ENCODE measurements around the gene SMYD5. TPM values are rescaled to one million over a fixed set of nuclear protein-coding genes. Genes with fewer than 3 reads are reported as not detected.
A peak's percentile ranks its signal among the peaks of the same experiment; 100 is the strongest.
"Not testable (repeated sequence)": the region's sequence is repeated elsewhere in the genome, so short reads cannot be mapped to it uniquely, and the experiment has no call there.

SMYD5 gene
- total RNA-seq, 1 experiment from 2014 or later = 31.5 TPM

DNA sequence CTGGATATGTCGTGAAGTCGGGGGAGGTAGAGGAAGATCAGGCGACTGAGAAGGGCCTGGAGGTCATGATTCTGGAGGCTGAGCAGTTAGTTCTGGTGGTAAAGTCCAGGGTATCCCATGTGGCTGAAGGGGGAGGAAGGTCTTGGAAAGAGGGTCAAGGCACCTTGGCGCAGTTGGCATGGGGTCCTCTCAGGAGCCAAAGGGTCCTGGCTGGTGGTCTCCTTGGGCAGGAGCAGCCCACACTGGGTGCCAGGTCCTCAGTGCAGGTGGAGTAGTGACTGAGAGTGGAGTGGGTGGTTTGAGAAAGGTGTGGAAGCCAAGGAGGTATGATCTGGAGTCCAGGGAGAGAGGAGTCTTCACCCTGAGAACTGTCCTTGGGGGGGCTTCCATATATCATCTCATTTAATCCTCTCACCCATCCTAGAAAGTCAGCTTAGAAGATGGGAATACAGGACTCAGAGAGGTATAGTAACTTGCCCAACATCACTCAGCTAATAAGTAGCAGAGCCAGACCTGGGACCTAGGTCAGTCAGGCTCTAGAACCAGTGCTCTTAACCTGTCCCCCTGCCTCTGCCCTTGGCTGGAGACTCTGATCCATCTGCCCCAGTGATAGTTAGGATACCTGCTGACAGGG, 45.8 kb downstream of the SMYD5 start:
- DNase-seq (ENCODE audit: low read depth) = no peak

DNA sequence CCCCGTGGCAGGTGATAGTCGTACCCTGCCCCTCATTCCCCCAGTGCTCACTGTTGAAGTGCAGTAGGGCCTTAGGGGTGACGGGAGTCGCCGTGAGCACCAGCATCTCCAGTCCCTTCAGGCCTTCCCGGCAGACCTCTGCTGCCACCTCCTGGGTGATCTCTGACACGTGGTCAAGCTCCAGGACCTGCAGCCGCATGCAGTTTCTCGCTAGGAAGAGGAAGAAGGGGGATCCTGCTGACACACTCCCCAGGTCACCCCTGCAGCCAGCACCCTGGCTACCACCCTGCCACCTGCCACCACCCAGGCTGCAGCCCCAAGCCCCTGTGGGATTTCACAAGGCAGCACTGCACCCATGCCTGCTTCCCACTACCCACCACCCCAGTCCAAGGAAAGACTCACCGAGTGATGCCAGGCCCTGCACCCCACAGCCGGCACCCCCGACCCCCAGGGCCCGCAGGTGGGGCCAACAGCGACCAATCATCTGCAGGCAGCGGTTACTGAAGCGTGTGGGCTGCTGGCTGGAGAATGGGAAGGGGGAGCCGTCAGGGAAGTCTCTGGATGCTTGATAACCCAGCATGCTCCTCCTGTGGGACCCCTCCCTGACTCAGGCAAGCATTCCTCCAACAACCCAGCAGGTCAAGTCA, 46.4 kb downstream of the SMYD5 start:
- DNase-seq (ENCODE audit: low read depth) = peak; percentile 53

DNA sequence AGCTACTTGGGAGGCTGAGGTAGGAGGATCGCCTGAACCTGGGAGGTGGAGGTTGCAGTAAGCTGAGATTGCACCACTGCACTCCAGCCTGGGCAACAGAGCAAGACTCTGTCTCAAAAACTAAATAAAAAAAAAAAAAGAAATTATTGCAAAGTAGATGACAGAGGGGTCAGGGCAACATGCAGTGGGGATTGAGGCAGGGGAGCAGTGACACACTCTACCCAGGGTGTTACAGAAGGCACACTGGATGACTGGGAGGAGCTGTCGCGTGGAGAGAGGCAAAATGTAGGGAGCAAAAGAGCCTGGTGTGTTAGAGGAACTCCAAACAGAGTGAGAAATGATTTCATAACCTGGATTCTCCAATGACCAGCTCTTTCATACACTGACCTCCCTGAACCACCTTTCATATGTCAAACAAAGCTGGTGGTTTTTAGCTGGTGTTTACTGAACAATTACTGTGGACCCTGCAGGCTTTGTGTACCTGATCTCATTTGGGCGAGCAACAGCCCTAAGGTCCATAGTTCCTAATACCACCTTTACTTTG, 48.1 kb downstream of the SMYD5 start:
- no peak for DNase-seq (ENCODE audit: low read depth)

DNA sequence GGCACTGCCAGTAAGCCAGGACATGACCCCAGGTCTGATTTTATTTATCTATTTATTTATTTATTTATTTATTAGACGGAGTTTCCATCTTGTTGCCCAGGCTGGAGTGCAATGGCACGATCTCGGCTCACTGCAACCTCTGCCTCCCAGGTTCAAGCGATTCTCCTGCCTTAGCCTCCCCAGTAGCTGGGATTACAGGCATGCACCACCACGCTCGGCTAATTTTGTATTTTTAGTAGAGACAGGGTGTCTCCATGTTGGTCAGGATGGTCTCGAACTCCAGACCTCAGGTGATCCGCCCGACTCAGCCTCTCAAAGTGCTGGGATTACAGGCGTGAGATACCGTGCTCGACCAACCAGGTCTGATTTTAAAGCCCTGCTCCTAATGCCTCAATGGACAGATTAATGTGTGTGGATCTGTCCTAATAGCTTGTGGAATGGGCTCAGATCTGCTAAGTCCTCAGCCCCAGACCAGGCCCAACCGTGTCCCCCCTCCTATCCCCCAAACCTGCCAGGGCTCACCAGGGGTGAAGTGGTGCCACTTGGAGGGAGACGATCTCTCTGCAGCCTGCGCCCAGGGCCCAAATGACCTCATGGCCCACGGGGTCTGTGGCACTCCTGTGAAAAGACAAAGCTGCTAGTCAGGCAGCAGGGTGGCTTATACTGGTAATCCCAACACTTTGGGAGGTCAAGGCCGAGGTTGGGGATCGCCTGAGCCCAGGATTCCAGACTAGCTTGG, 48.8 kb downstream of the SMYD5 start:
- DNase-seq (ENCODE audit: low read depth) = not testable (repeated sequence)

DNA sequence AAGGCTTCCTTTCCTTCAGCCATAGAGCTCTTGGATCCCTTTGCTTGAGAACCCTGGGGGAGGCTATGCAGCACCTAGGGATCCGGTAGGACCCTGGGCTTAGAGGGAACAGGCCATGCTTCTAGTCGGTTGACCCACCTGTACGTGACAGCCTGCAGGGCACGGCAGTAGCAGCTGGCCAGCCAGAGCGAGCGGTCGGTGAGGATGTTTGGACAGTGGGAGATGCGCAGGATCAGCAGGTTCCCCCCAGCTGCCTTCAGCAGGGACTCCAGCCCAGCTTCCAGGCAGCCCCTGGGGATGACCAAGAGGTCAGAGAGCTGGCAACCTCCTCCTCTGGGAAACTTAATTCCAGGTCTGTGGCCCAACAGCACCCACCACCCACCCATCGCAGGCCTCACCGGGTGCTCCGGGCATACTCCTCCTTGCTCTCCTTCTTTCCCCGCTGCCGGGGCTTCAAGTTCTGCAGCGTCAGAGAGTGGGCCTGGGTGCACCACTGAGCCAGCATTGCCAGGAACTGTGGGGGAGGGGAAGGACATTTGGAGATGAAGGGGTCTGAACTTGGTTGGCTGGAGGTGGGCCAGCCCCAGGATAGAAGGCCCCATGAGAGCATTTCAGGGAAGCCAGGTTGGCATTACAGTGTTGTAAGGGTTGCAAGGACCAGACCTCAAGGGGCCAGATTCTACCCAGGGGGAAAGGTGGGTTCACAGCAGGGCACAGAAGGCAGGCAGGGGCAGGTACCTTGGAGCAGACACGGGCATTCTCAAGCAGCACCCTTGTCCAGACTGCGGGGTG, 49.7 kb downstream of the SMYD5 start:
- no peak for DNase-seq (ENCODE audit: low read depth)

DNA sequence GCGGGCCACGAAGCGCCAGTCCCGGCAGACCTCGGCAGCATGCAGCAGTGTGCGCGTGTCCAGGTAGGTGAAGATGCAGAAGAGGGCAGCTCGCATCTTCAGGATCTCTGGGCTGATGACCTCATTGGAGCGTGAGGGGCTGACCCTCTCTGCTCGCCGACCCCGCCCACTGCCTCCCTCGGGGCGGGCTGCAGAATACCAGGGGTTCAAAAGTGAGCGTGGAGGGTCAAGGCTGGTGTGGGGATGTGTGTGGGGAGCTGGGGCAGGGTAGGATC, 50.2 kb downstream of the SMYD5 start:
- no peak for DNase-seq (ENCODE audit: low read depth)

DNA sequence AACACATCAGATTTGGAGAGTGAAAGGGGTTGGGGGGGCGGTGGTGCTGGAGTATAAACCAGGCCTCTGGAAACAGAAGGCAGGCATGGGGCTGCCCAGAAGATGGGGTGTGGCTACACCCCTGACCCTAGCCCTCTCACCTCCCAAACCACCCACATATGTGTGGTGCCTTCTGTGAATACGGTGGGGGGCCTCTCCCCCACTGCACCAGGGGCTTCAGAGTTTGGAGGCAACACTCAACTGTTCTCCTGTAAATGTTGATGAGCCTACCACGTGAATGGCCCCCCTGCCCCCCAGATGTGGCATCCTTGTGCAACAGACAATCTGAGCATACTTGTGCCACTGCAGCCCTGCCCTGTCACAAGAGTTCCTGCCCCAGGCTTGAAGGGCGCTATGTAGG, 50.7 kb downstream of the SMYD5 start:
- no peak for DNase-seq (ENCODE audit: low read depth)

DNA sequence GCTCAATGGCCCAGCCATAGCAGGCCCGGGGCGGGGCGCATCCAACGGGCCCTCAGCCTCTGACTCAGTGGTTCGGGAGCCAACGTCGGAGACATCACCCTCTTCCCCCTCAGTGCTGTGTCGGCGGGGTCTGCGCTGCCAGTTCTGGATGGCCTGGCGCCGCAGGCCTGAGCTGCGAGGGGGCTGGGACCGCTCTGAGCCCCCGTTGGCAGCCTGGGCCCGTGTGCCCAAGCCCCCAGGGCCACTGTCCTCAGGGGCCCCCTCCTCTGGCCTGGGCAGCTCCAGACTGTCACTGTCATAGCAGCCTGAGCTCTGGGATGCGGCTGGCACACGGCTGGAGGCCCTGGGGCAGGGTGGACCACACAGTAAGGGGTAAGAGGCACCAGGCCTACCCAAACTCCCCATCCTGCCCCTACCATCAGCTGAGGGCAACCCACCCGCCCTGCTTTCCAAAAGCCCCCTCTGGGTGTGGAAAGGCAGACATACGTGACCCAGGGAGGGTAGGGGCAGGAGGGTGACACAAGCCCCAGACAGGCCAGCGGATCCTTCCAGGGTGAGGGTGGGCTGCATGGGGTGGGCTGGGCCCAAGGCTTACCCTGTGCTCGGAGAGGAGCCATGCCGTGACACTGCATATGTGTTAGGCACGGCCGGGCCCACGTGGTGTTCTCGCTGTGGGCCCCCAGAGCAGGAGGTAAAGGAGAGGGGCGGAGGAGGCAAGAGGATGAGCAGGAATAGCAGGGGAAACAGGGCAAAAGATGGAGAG, 51.4 kb downstream of the SMYD5 start:
- no peak for DNase-seq (ENCODE audit: low read depth)

DNA sequence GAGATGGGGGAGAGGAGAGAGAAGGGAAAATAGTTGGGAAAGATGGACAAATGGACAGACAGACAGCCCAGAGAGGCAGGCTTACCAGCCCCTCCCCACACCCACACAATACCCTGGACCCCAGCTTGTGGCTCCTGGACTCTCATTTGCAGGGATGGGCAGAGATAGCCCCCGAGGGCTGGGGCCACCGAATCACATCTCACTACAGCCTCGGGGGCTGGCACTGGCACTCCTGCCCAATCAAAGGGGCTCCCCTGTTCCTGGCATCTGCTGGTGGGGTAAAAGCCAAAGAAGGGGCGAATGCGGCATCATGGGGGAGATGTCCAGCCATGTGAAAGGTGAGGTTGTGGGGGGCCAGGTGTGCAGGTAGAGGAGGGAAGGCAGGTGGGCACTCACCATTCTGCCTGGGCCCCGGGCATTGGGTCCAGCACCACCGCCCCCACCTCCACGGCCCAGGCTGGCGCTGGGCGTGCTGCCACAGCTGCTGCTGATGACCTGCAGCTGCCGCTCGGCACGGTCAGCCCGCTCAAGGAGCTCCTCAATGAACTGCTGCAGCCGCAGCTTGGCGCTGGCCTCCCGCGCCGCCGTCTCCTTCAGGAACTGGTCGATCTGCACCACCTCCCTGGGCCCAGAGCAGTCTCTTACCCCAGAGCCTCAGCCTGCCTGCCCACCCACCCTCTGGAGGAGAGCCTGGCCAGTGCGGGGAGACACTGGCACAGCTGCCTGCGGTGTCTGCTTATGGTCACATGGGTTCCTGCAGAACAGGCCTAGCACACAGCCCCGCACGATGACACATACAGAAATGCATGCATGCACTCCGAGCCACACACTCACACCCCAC, 52.2 kb downstream of the SMYD5 start:
- DNase-seq (ENCODE audit: low read depth) = peak; percentile 45

DNA sequence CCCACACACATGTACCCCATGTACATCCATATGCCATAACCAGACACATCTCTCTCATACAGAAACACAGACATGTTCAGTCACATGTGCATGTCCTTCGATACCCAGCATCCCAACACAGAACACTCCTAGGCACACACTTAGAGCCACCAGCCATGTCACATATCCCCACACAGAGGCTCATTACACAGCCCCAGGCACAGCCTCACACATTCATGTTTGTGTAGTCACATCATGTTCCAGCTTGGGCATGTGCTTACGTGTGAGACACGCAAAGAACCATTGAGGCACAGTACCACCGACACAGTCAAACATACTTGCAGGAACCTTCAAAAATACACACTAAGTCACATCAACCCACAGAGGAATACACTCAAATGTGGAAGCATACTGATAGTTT, 53.0 kb downstream of the SMYD5 start:
- DNase-seq (ENCODE audit: low read depth) = no peak

DNA sequence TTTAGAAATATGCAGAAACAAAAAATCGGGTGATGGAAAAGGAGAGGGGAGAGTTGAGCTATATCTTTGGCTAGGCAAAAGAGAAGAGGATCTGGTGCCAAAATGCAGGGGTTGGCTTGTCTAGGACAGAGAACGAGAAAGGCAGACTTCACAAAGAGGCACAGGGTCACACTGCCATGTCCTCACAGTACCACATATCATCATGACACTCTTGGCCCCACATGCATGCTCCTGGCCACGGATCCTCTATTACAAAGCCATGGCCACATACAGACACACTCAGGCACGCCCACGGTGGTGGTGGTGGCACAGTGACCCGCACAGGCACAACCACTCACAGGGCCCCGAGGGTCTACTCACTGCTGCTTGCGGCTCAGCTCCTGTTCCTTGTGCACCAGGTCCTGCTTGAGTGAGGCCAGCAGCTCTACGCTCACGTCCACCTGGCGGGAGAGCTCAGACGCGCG, 54.4 kb downstream of the SMYD5 start:
- no peak for DNase-seq (ENCODE audit: low read depth)

DNA sequence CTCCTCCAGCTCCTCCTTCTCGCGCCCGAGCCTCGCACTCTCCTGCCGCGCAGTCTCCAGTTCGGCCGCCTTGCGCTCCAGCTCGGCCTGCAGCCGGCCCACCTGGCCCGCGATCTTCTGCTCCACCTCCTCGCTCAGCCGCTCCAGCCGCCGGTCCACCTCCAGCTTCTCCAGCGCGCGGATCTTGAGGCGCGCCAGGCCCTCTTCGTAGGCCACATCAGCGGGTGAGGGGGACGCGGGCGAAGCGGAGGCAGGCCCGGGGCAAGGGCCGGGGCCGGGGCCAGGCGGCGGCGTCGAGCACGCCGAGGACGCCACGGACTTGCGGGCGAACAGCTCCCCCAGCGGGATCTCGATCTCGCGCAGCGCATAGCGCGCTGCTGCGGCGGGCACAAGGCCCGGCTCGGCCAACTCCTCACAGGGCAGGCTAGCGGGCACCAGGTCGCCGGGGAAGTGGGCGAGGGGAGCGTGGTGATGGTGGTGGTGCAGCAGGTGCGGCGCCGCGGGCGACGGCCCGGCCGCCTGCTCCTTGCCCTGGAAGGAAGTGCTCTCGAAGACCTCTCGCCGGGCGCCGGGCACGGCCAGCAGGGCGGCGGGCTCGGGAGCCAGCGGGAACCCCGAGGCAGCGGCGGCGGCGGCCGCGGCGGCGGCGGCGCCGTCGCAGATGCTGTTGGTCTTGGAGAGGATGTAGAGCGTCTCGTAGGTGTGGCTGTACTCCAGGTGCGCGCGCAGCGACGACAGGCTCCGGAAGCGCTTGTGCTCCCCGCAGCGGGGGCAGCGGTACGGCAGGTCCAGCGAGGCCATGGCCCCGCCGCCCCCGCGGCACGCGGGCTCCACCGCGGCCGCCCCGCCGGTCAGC, 55.0 kb downstream of the SMYD5 start:
- DNase-seq (ENCODE audit: low read depth) = peak; percentile 69

DNA sequence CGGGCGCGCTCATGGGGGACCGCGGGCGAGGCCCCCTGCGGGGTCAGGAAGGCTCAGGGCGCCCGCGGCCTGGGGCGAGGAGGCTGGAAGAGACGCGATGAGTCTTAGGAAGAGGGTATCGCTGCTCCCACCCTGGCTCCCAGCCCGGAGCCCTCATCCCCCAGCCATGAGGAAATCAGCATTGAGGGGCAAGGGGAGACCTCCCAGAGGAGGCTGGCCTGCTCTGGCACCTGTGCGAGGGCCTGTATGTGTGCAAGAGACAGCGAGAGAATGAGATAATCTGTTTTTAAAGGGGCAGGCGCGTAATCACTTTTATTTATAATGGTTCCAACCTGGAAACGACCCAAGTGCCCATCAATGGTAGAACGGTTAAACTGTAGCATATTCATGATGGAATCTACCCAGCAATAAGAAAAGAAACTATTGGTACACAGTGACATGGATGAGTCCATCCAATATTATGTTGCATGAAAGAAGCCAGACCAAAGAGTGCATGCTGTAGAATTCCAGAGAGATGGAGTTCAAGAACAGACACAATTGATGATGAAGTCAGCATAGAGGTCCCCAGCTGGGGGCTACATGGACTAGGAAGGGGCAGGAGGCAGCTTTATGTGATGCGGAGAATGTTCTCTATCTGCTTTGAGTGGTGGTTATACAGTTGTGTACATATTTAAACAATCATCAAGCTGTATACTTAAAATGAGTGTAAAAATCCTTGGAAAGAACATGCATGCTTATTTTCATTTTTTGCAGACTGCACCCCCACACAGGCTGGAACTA, 55.8 kb downstream of the SMYD5 start:
- DNase-seq (ENCODE audit: low read depth) = no peak

DNA sequence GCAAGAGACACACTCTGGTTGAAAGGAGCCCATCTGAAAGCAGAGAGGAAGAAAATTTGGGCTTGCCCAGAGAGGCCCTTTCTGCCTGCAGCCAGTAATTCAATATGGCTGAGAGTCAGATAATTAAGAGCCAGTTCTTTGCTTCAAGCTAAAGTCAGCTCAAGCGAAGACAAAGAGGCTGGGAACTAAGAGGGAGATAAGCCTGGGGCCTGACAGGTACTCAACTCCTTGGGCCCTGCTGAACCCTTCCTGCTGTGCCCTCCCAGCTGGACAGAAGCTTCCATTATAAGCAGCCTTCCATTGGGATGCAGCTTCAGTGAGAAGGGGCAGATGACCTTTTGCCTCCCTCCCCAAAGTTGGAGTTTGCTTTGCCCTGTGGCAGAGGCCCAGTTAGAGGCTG, 58.2 kb downstream of the SMYD5 start:
- no peak for DNase-seq (ENCODE audit: low read depth)

All from Daoy (cell line).